ENCODE data around the gene SLC37A1. TPM values are rescaled to one million over a fixed set of nuclear protein-coding genes. Genes with fewer than 3 reads are reported as not detected.

Gene SLC37A1
- total and polyA plus RNA-seq, 2 of the 13 experiments (the other 11 are each of a cell fraction or from before 2014, with no cell fraction given): 0.22 to 0.40 TPM

- ChIA-PET CTCF (ENCODE audit: low intra/inter-chr PET ratio, low total read pairs) (no interaction called here), POLR2A (no interaction called here)
- H4K20me1 ChIP-seq (ENCODE audit: insufficient read depth, low read length): no peaks in the 10 kb centered on the region
- no peak for TF ChIP-seq POGK (CRISPR knock-in tag; conservative IDR thresholded peaks at IDR 0.05)
- TF ChIP-seq RXRB (CRISPR knock-in tag; IDR thresholded peaks at IDR 0.05; ENCODE audit: borderline replicate concordance): no peak
- TF ChIP-seq NFE2L2 (IDR thresholded peaks at IDR 0.05; ENCODE audit: low read length): no peak
- no peak for TF ChIP-seq ZNF678 (CRISPR knock-in tag; IDR thresholded peaks at IDR 0.05)
- no peak for TF ChIP-seq SMAD1 (CRISPR knock-in tag; IDR thresholded peaks at IDR 0.05; ENCODE audit: borderline replicate concordance, low read depth)
- TF ChIP-seq ZSCAN21 (CRISPR knock-in tag; IDR thresholded peaks at IDR 0.05; ENCODE audit: borderline replicate concordance): no peak
- no peak for TF ChIP-seq TERF1 (CRISPR knock-in tag; IDR thresholded peaks at IDR 0.05)
- no peak for TF ChIP-seq RBFOX2 (IDR thresholded peaks at IDR 0.05; ENCODE audit: low read depth, low read length)
- no peak for TF ChIP-seq ZNF780A (CRISPR knock-in tag; IDR thresholded peaks at IDR 0.05)
- TF ChIP-seq ZNF513 (CRISPR knock-in tag; conservative IDR thresholded peaks at IDR 0.05): no peak
- no peak for TF ChIP-seq CREB1 (IDR thresholded peaks at IDR 0.05)
- TF ChIP-seq CREB1 (CRISPR knock-in tag; IDR thresholded peaks at IDR 0.05): no peak
- no peak for TF ChIP-seq ZNF614 (CRISPR knock-in tag; IDR thresholded peaks at IDR 0.05; ENCODE audit: borderline replicate concordance)
- WGBS (ENCODE audit: low lambda C conversion rate): 57% methylated on average over 1 of the region's 8 CpGs
- H3K4me1 ChIP-seq (ENCODE audit: insufficient read depth, low read length): no peaks in the 10 kb centered on the region
- H3K27me3 ChIP-seq (ENCODE audit: control insufficient read depth in 1 of 2, insufficient read depth in 2 of 2, low read length in 2 of 2): peaks cover 0 to 9% of the 10 kb centered on the region in 2 experiments; a peak in 3 of 5 replicates
- DNase-seq (ENCODE audit: low spot score) (no peak), ATAC-seq (no peak), FAIRE-seq (no peak)
- no peak overlapping the region for H3K9ac ChIP-seq (ENCODE audit: insufficient read depth, low read depth, low read length)
- H3K27ac ChIP-seq (ENCODE audit: extremely low read length, insufficient read depth, low read length): no peak overlapping the region
- in situ Hi-C loops (cut with HindIII; ENCODE audit: extremely low pct_ligation_motif_present, low pct_unique_long_range_greater_than_20kb) (no loop called here), intact Hi-C loops (cut with micrococcal nuclease; ENCODE audit: unreplicated experiment) (no loop called here)
- H3K36me3 ChIP-seq (replicated peaks in 1 of 2; ENCODE audit: control insufficient read depth in 1 of 2, insufficient read depth in 2 of 2, low read length in 2 of 2): no peaks in the 10 kb centered on the region
- no TSS peak for BruUV-seq (replicated peaks)
- H2AFZ ChIP-seq (ENCODE audit: low read length): no peak overlapping the region
- H3K4me2 ChIP-seq (ENCODE audit: low read depth, low read length): no peak overlapping the region
- H3K79me2 ChIP-seq (ENCODE audit: insufficient read depth, low read length): no peaks in the 10 kb centered on the region
- no peak overlapping the region for H3K4me3 ChIP-seq (replicated peaks in 1 of 3; ENCODE audit: insufficient read depth in 1 of 3, low read depth in 2 of 3, low read length in 3 of 3)
- H3K9me3 ChIP-seq (ENCODE audit: low read length): no peaks in the 10 kb centered on the region
Measured at GRCh38 chr21:42545745-42546144, 32.1 kb downstream of the SLC37A1 start.

Data from HepG2 (cell line).